GM12872 (cell line): ENCODE results near the gene GPR153.

Experiments used
- TF ChIP-seq, protein P1 (sequence below): IDR thresholded peaks from 3 replicates; pipeline ENCODE4 v1.5.1; 2011; ENCODE audit warnings: low read depth, mild to moderate bottlenecking, low read length, moderate library complexity; ENCODE audit not compliant: insufficient read depth

GPR153 gene

DNA sequence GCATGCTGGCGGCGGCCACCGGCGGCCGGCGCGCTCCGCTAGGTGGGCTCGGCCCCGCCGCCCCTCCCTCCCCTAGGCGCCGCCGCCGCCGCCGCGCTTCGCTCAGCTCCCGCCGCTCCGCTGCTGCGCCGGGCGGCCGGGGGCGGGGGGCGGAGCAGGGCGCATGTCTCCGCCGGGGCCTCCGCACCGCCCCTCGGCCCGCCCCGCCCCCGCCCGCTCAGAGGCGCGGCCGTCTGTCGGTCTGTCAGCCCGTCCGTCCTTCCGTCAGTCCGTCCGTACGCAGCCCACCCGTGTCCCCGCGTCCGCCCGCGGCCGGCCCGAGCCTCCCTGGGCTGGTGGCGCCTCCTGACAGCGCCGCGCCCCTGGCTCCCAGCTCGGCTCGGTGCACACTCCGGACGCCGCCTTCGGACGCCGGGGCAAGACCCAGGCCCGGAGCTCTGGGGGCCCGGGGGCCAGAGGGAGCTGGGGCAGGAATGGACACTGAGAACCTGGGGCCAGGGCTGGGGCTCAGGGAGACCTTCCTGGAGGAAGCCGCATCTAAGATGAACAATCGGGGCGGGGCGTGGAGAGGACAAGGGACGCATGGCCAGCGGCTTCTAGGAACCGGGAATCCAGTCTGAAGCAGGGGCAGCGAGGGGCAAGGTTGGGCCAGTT is at the start of gene GPR153:
GPR153 (minus strand) TSS at position 138 of the 654 bp plus-strand sequence. CDS start 6,193 bp downstream, outside the sequence.
- TF ChIP-seq, protein P1, sequence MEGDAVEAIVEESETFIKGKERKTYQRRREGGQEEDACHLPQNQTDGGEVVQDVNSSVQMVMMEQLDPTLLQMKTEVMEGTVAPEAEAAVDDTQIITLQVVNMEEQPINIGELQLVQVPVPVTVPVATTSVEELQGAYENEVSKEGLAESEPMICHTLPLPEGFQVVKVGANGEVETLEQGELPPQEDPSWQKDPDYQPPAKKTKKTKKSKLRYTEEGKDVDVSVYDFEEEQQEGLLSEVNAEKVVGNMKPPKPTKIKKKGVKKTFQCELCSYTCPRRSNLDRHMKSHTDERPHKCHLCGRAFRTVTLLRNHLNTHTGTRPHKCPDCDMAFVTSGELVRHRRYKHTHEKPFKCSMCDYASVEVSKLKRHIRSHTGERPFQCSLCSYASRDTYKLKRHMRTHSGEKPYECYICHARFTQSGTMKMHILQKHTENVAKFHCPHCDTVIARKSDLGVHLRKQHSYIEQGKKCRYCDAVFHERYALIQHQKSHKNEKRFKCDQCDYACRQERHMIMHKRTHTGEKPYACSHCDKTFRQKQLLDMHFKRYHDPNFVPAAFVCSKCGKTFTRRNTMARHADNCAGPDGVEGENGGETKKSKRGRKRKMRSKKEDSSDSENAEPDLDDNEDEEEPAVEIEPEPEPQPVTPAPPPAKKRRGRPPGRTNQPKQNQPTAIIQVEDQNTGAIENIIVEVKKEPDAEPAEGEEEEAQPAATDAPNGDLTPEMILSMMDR: no peak

DNA sequence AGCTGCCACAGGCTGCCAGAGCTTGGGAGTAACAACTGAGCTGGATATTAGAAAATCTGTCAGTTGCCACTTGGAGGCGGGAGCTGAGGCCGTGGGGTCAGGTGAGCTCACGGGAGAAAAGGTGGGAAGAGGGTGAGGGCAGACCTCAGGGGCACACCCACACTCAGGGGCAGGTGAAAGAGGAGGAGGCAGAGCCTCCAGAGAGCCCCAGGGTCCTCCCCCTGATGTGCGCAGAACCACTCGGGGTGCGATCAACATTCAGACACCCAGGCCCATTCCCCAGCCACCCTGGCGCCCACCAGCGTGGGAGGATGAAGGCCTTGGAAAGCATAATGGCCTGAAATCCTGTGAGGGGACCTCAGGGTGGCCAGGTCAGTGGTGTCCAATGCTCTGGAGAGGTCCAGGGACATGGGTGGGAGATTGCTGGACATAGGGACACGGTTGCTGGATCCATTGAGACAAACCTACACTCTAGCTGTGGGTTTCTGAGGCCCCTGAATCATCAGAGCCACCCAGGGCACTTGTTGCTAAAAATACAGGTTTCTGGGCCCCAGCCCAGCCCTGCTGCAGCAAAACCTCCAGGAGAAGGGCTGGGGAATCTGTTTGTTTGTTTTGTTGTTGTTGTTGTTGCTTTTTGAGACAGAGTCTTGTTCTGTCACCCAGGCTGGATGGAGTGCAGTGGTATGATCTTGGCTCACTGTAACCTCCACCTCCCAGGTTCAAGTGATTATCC is 49.4 kb upstream of the GPR153 start:
- TF ChIP-seq, protein P1: no peak

DNA sequence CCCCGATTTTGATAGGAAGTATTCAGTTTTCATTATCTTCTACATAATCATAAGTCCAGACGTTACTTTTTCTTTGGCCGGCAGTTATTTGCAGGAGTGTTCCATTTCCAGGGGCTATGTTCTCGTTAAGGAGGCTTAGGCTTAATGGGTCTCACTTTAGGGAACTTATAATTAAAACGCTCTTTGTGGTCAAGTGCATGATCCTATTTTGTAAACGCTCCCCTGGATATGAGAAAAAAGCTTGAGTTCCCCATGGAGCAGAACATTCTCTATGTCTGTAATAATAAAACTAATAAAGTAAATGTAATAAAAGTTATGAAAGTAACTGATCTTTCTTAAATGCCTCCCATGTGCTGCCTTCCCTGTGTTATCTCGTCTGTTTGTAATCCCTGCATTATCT is 48.7 kb upstream of the GPR153 start:
- TF ChIP-seq, protein P1: no peak

DNA sequence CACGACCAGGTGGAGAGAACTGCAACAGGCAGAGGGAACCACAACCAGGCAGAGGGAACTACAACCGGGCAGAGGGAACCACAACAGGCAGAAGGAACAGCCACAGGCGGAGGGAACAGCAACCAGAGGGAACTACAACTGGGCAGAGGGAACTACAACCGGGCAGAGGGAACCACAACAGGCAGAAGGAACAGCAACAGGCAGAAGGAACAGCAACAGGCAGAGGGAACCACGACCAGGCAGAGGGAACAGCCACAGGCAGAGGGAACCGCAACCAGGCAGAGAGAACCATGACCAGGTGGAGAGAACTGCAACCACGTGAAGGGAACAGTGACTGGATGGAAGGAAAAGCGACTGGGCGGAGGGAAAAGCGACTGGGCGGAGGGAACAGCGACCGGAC is 47.6 kb upstream of the GPR153 start:
- TF ChIP-seq, protein P1: no peak

DNA sequence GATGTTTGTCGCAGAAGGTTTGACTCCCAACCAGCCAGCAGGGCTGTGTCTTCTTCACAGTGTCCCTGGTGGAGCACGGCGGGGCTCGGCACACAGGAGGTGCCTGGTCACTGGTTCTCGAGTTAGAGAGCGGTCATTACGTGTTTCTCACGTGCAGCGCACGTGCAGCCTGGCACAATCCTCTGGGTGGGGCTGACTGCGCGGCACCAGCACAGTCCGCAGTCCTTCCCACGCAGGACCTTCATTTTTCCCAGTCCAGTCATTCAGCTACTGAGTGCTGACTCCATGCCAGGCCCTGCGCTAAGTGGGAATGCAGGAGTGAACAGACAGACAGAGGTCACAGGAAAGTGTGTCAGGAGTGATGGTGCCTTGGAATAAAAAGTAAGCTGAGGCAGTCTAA is 46.2 kb upstream of the GPR153 start:
- TF ChIP-seq, protein P1: no peak

DNA sequence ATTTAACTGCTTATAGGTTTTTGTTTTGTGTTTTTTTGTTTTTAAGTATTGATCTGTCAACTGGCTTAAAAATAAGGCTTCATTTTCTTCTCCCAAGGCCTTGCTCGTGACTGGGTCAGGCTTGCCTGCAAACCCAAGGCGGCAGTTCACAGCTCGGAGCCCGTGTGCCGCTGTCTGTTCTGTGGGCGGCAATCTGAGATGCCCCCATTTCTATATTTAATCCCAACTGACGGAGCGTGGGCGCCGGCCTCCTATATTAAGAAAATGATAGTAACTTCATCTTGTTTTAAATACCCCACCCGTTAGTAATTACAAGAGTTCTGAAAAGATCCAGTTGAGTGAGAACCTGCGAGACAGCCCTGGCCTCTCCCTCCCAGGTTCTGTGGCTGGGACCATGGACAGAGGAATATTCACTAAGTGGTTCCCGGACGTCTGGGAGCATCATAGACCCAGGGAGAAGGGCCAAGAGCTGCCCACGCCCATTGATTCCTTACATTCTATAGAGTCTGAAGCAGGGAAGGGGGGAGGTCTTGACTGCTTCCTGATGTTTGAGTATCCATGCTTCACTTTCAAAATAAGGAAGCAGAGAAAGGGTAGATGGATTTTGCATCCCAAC is 42.6 kb upstream of the GPR153 start:
- TF ChIP-seq, protein P1: no peak

DNA sequence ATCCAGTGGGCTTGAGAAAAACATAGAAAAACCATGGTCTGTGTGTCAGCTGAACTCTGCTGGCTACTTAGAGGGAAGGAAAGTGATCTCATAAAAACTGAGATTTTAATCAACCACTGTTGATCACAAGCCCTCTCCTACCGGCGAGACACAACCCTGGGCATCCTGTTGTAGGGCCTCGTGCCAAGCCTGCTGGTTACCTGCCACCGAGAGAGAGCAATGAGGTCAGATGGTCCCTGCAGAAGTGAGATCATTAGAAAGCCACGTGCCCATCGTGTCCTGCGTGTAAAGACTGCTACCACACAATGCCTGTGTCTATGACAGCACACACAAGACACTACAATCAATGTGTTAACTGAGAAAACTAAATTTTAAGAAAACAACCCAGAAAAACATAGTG is 41.7 kb upstream of the GPR153 start:
- TF ChIP-seq, protein P1: no peak
